HepG2 (cell line): ENCODE data around the gene RPS6KA2.

ENCODE experiments used
- REL ChIP-seq: sonication (generic); formaldehyde crosslinking; conservative IDR thresholded peaks from 2 replicates; pipeline ENCODE4 v1.8.0; 2022; ENCODE audit warnings: mild to moderate bottlenecking, missing genetic modification reagents, moderate library complexity
- ZNF24 ChIP-seq: fragments of 450-650 bp; IDR thresholded peaks from 2 replicates; pipeline ENCODE4 v1.6.1; 2017; ENCODE audit warnings: antibody characterized with exemption, mild to moderate bottlenecking
- ZNF550 ChIP-seq: sonication (generic); formaldehyde crosslinking; IDR thresholded peaks from 2 replicates; pipeline ENCODE4 v1.4.0; 2020; ENCODE audit warnings: mild to moderate bottlenecking, missing genetic modification reagents, borderline replicate concordance

- TF ChIP-seq ZNF24 (no peak), REL (no peak), ZNF550 (no peak)
Measured at GRCh38 chr6:166632731-166633130, 5.7 kb upstream of the RPS6KA2 start.
